HepG2 (cell line): ENCODE results near the gene VNN1. TPM values are rescaled to one million over a fixed set of nuclear protein-coding genes. Genes with fewer than 3 reads are reported as not detected.

ENCODE experiments used
- SIN3A ChIP-seq: IDR thresholded peaks from 2 replicates; pipeline ENCODE4 v1.6.1; 2011; ENCODE audit warnings: low read depth, mild to moderate bottlenecking, control low read depth, low read length, borderline replicate concordance
- SMARCC2 ChIP-seq: fragments of 450-650 bp; IDR thresholded peaks from 2 replicates; pipeline ENCODE4 v1.6.1; 2017; ENCODE audit warnings: antibody characterized with exemption, mild to moderate bottlenecking
- SOX6 ChIP-seq, 2 experiments: fragments of 450-650 bp in 1 of 2; sonication (generic) in 1 of 2; formaldehyde crosslinking in 1 of 2; IDR thresholded peaks; 2 replicates each; pipeline versions ENCODE4 v1.4.0 to v1.6.1; 2017 to 2020; ENCODE audit warnings: antibody characterized with exemption in 1 of 2, mild to moderate bottlenecking in 1 of 2, missing genetic modification reagents in 1 of 2
- SUZ12 ChIP-seq: fragments of 150-350 bp; IDR thresholded peaks from 2 replicates; pipeline ENCODE4 v1.6.1; 2014; ENCODE audit warnings: low read depth, low read length
- TCF12 ChIP-seq, 2 experiments: fragments of 450-650 bp in 1 of 2; sonication (generic) in 1 of 2; formaldehyde crosslinking in 1 of 2; IDR thresholded peaks; 2 replicates each; pipeline versions ENCODE4 v1.6.1 to v1.8.0; 2017 to 2022; ENCODE audit warnings: antibody characterized with exemption in 1 of 2, mild to moderate bottlenecking in 1 of 2, missing genetic modification reagents in 1 of 2, moderate library complexity in 1 of 2
- ZKSCAN1 ChIP-seq: fragments of 150-350 bp; IDR thresholded peaks from 2 replicates; pipeline ENCODE4 v1.6.1; 2014; ENCODE audit warnings: low read length
- ZNF337 ChIP-seq: sonication (generic); formaldehyde crosslinking; IDR thresholded peaks from 2 replicates; pipeline ENCODE4 v1.5.1; 2020; ENCODE audit warnings: missing genetic modification reagents, low read depth, mild to moderate bottlenecking, borderline replicate concordance
- ZNF354B ChIP-seq: sonication (generic); formaldehyde crosslinking; IDR thresholded peaks from 2 replicates; pipeline ENCODE4 v1.8.0; 2022; ENCODE audit warnings: mild to moderate bottlenecking, missing genetic modification reagents
- polyA plus RNA-seq, 8 experiments: library from polyadenylated mRNA; depleted of rRNA in 3 of 8; stranded (reverse) in 7 of 8; unstranded in 1 of 8; fragments of >200 nt; fragmentation: Illumina TruSeq in 4 of 8; extraction: Trizol in 4 of 8; gene quantifications; 2 replicates each; pipeline versions ENCODE4 v1.2.1 to v1.2.3, GENCODE V29; 2011 to 2016; ENCODE audit warnings: low read depth in 4 of 8, missing spikeins in 1 of 8, mixed read lengths in 1 of 8; ENCODE audit not compliant: insufficient read depth in 1 of 8
- total RNA-seq, 5 experiments: library from RNA; depleted of rRNA; stranded (reverse); fragments of >200 nt; fragmentation: Illumina TruSeq; extraction: Trizol; gene quantifications; 2 replicates each; pipeline ENCODE4 v1.2.3, GENCODE V29; 2016; ENCODE audit warnings: low read depth in 1 of 5
- TF ChIP-seq, protein P1 (sequence below): sonication (generic); formaldehyde crosslinking; IDR thresholded peaks from 2 replicates; pipeline ENCODE4 v1.5.0; 2020; ENCODE audit warnings: missing genetic modification reagents, mild to moderate bottlenecking, borderline replicate concordance
- TF ChIP-seq, protein P2 (sequence below): sonication (generic); formaldehyde crosslinking; IDR thresholded peaks from 2 replicates; pipeline ENCODE4 v1.5.0; 2020; ENCODE audit warnings: mild to moderate bottlenecking, missing genetic modification reagents, moderate library complexity
- TF ChIP-seq, protein P3 (sequence below): sonication (generic); formaldehyde crosslinking; IDR thresholded peaks from 2 replicates; pipeline ENCODE4 v1.4.0; 2020; ENCODE audit warnings: missing genetic modification reagents
- TF ChIP-seq, protein P4 (sequence below): sonication (generic); formaldehyde crosslinking; IDR thresholded peaks from 2 replicates; pipeline ENCODE4 v1.8.0; 2022; ENCODE audit warnings: mild to moderate bottlenecking, missing genetic modification reagents, moderate library complexity
- TF ChIP-seq, protein P5 (sequence below): sonication (generic); formaldehyde crosslinking; IDR thresholded peaks from 2 replicates; pipeline ENCODE4 v1.4.0; 2020; ENCODE audit warnings: mild to moderate bottlenecking, missing genetic modification reagents

Gene VNN1
- total and polyA plus RNA-seq, 2 of the 13 experiments (the other 11 are each of a cell fraction or from before 2014, with no cell fraction given) = 0.62 to 4.0 TPM

DNA sequence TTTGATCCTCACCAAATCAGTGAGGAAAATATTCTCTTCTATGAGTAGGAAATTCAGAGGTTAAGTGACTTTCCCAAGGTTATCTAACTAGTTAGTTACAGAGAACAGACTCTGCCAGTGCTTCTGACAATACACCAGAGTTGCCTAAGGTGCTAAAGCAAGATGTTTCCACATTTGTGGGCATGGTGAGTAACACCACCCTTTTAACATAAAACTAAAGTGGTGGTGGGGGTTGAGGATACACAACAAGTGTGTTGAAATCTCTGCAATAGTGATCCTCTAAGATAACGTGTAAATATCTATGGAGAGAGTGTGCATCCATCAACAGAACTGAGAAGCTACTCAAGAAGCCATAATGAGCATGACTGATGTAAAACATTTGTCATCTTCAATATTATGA lies 32.2 kb upstream of the VNN1 start (continued):
- TF ChIP-seq, protein P1, sequence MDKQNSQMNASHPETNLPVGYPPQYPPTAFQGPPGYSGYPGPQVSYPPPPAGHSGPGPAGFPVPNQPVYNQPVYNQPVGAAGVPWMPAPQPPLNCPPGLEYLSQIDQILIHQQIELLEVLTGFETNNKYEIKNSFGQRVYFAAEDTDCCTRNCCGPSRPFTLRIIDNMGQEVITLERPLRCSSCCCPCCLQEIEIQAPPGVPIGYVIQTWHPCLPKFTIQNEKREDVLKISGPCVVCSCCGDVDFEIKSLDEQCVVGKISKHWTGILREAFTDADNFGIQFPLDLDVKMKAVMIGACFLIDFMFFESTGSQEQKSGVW = no peak
- TF ChIP-seq, protein P2, sequence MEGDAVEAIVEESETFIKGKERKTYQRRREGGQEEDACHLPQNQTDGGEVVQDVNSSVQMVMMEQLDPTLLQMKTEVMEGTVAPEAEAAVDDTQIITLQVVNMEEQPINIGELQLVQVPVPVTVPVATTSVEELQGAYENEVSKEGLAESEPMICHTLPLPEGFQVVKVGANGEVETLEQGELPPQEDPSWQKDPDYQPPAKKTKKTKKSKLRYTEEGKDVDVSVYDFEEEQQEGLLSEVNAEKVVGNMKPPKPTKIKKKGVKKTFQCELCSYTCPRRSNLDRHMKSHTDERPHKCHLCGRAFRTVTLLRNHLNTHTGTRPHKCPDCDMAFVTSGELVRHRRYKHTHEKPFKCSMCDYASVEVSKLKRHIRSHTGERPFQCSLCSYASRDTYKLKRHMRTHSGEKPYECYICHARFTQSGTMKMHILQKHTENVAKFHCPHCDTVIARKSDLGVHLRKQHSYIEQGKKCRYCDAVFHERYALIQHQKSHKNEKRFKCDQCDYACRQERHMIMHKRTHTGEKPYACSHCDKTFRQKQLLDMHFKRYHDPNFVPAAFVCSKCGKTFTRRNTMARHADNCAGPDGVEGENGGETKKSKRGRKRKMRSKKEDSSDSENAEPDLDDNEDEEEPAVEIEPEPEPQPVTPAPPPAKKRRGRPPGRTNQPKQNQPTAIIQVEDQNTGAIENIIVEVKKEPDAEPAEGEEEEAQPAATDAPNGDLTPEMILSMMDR (CRISPR knock-in tag) = no peak
- no peak for TF ChIP-seq SUZ12
- no peak for TF ChIP-seq SOX6 (IDR thresholded peaks at IDR 0.05)
- TF ChIP-seq SOX6 (CRISPR knock-in tag; IDR thresholded peaks at IDR 0.05) = no peak
- TF ChIP-seq, protein P3, sequence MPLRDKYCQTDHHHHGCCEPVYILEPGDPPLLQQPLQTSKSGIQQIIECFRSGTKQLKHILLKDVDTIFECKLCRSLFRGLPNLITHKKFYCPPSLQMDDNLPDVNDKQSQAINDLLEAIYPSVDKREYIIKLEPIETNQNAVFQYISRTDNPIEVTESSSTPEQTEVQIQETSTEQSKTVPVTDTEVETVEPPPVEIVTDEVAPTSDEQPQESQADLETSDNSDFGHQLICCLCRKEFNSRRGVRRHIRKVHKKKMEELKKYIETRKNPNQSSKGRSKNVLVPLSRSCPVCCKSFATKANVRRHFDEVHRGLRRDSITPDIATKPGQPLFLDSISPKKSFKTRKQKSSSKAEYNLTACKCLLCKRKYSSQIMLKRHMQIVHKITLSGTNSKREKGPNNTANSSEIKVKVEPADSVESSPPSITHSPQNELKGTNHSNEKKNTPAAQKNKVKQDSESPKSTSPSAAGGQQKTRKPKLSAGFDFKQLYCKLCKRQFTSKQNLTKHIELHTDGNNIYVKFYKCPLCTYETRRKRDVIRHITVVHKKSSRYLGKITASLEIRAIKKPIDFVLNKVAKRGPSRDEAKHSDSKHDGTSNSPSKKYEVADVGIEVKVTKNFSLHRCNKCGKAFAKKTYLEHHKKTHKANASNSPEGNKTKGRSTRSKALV (CRISPR knock-in tag) = no peak
- TF ChIP-seq SMARCC2 = no peak
- TF ChIP-seq, protein P4, sequence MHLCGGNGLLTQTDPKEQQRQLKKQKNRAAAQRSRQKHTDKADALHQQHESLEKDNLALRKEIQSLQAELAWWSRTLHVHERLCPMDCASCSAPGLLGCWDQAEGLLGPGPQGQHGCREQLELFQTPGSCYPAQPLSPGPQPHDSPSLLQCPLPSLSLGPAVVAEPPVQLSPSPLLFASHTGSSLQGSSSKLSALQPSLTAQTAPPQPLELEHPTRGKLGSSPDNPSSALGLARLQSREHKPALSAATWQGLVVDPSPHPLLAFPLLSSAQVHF (CRISPR knock-in tag) = no peak
- TF ChIP-seq, protein P5, sequence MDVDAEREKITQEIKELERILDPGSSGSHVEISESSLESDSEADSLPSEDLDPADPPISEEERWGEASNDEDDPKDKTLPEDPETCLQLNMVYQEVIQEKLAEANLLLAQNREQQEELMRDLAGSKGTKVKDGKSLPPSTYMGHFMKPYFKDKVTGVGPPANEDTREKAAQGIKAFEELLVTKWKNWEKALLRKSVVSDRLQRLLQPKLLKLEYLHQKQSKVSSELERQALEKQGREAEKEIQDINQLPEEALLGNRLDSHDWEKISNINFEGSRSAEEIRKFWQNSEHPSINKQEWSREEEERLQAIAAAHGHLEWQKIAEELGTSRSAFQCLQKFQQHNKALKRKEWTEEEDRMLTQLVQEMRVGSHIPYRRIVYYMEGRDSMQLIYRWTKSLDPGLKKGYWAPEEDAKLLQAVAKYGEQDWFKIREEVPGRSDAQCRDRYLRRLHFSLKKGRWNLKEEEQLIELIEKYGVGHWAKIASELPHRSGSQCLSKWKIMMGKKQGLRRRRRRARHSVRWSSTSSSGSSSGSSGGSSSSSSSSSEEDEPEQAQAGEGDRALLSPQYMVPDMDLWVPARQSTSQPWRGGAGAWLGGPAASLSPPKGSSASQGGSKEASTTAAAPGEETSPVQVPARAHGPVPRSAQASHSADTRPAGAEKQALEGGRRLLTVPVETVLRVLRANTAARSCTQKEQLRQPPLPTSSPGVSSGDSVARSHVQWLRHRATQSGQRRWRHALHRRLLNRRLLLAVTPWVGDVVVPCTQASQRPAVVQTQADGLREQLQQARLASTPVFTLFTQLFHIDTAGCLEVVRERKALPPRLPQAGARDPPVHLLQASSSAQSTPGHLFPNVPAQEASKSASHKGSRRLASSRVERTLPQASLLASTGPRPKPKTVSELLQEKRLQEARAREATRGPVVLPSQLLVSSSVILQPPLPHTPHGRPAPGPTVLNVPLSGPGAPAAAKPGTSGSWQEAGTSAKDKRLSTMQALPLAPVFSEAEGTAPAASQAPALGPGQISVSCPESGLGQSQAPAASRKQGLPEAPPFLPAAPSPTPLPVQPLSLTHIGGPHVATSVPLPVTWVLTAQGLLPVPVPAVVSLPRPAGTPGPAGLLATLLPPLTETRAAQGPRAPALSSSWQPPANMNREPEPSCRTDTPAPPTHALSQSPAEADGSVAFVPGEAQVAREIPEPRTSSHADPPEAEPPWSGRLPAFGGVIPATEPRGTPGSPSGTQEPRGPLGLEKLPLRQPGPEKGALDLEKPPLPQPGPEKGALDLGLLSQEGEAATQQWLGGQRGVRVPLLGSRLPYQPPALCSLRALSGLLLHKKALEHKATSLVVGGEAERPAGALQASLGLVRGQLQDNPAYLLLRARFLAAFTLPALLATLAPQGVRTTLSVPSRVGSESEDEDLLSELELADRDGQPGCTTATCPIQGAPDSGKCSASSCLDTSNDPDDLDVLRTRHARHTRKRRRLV (CRISPR knock-in tag) = no peak
- no peak for TF ChIP-seq ZKSCAN1
- no peak for TF ChIP-seq ZNF337 (CRISPR knock-in tag)
- TF ChIP-seq SIN3A = no peak
- no peak for TF ChIP-seq TCF12 (IDR thresholded peaks at IDR 0.05)
- TF ChIP-seq TCF12 (CRISPR knock-in tag; IDR thresholded peaks at IDR 0.05) = no peak
- TF ChIP-seq ZNF354B = no peak
